SK-N-SH (cell line): Measurements from ENCODE around the gene COL3A1. TPM values are rescaled to one million over a fixed set of nuclear protein-coding genes. Genes with fewer than 3 reads are reported as not detected.

Experiments used
- CTCF ChIA-PET: fragments of 300-600, 350-600 bp; formaldehyde crosslinking; extraction: SDS; loops from one replicate; lab custom pipeline; 2021; lab: Yijun Ruan, JAX
- POLR2A ChIA-PET: fragments of 350-600 bp; sonication (Branson Sonifier 250); formaldehyde crosslinking; extraction: SDS; loops from one replicate; lab custom pipeline; 2020; ENCODE audit warnings: antibody characterized with exemption, inconsistent platforms; lab: Yijun Ruan, JAX
- DNase-seq: peaks from one replicate; pipeline ENCODE4 v3.0.0; 2012
- H2AFZ ChIP-seq: fragments of 200-600 bp; sonication (generic); 2 replicates; pipeline ENCODE4 v1.8.1; 2016; ENCODE audit warnings: antibody characterized with exemption, mild to moderate bottlenecking, low read depth
- H3F3A ChIP-seq: fragments of 200-600 bp; sonication (generic); replicated peaks from 2 replicates; pipeline ENCODE3; 2016; ENCODE audit warnings: antibody characterized with exemption, mild to moderate bottlenecking; ENCODE audit not compliant: insufficient read depth
- H3K27ac ChIP-seq, 2 experiments: fragments of 200-500 bp in 1 of 2; fragments of 200-600 bp in 1 of 2; sonication (Bioruptor generic) in 1 of 2; sonication (generic), shearing (Covaris generic) in 1 of 2; 2 replicates each; pipeline versions ENCODE4 v1.5.1 to v1.6.1; 2014 to 2016; ENCODE audit warnings: low read depth in 2 of 2, inconsistent platforms in 1 of 2, low read length in 1 of 2, mild to moderate bottlenecking in 1 of 2, mixed read lengths in 1 of 2
- H3K27me3 ChIP-seq: fragments of 200-600 bp; sonication (generic), shearing (Covaris generic); 2 replicates; pipeline ENCODE4 v1.6.1; 2016; ENCODE audit warnings: mixed run types; ENCODE audit not compliant: insufficient read depth
- H3K36me3 ChIP-seq, 2 experiments: fragments of 200-500 bp in 1 of 2; fragments of 200-600 bp in 1 of 2; sonication (Bioruptor generic) in 1 of 2; sonication (generic) in 1 of 2; replicated peaks in 1 of 2; 2 replicates each; pipeline versions ENCODE3 to v1.5.1; 2014 to 2016; ENCODE audit warnings: low read length in 1 of 2, mild to moderate bottlenecking in 1 of 2; ENCODE audit not compliant: insufficient read depth in 2 of 2, control insufficient read depth in 1 of 2
- H3K4me1 ChIP-seq, 2 experiments: fragments of 200-500 bp in 1 of 2; fragments of 200-600 bp in 1 of 2; sonication (Bioruptor generic) in 1 of 2; sonication (generic), shearing (Covaris generic) in 1 of 2; 2 replicates each; pipeline versions ENCODE4 v1.5.1 to v1.6.1; 2014 to 2016; ENCODE audit warnings: low read depth in 1 of 2, low read length in 1 of 2, mixed run types in 1 of 2; ENCODE audit not compliant: insufficient read depth in 2 of 2, control insufficient read depth in 1 of 2
- H3K4me2 ChIP-seq: fragments of 200-600 bp; sonication (generic), shearing (Covaris generic); 2 replicates; pipeline ENCODE4 v1.6.1; 2017; ENCODE audit warnings: mixed run types
- H3K4me3 ChIP-seq, 2 experiments: fragments of 200-500 bp in 1 of 2; fragments of 200-600 bp in 1 of 2; sonication (Bioruptor generic) in 1 of 2; sonication (generic), shearing (Covaris generic) in 1 of 2; 2 replicates each; pipeline versions ENCODE4 v1.5.1 to v1.8.1; 2014 to 2016; ENCODE audit warnings: low read depth in 2 of 2, inconsistent platforms in 1 of 2, low read length in 1 of 2, mild to moderate bottlenecking in 1 of 2, mixed read lengths in 1 of 2, moderate library complexity in 1 of 2
- H3K79me2 ChIP-seq: fragments of 200-600 bp; sonication (generic); 2 replicates; pipeline ENCODE4 v1.8.1; 2017; ENCODE audit warnings: mild to moderate bottlenecking; ENCODE audit not compliant: insufficient read depth
- H3K9ac ChIP-seq: fragments of 200-600 bp; sonication (generic); 2 replicates; pipeline ENCODE4 v1.6.1; 2017; ENCODE audit warnings: mixed run types
- H3K9me2 ChIP-seq: fragments of 200-600 bp; sonication (generic); 2 replicates; pipeline ENCODE4 v1.6.1; 2017; ENCODE audit warnings: mixed run types
- H3K9me3 ChIP-seq: fragments of 200-600 bp; sonication (generic); 2 replicates; pipeline ENCODE4 v1.6.1; 2017; ENCODE audit warnings: mixed run types, mild to moderate bottlenecking, moderate library complexity
- H4K20me1 ChIP-seq: fragments of 200-600 bp; sonication (generic); 2 replicates; pipeline ENCODE4 v1.6.1; 2017; ENCODE audit warnings: mild to moderate bottlenecking, mixed run types; ENCODE audit not compliant: insufficient read depth
- CHD2 ChIP-seq: fragments of 150-350 bp; IDR thresholded peaks from 2 replicates; pipeline ENCODE4 v1.6.1; 2018; ENCODE audit warnings: low read length; ENCODE audit not compliant: partially characterized antibody
- CTCF ChIP-seq: fragments of 200-600 bp; sonication (generic); IDR thresholded peaks from 2 replicates; pipeline ENCODE4 v1.6.1; 2017; ENCODE audit warnings: antibody characterized with exemption, mild to moderate bottlenecking, moderate library complexity
- ELF1 ChIP-seq: IDR thresholded peaks from 2 replicates; pipeline ENCODE4 v1.4.0; 2012
- EP300 ChIP-seq, 2 experiments: IDR thresholded peaks; 2 replicates each; pipeline versions ENCODE4 v1.4.0 to v1.6.1; 2012; ENCODE audit warnings: borderline replicate concordance in 1 of 2, low read depth in 1 of 2, low read length in 1 of 2
- EZH2phosphoT487 ChIP-seq: fragments of 200-600 bp; sonication (generic); IDR thresholded peaks from 2 replicates; pipeline ENCODE4 v1.6.1; 2017; ENCODE audit warnings: low read depth, mixed run types, mild to moderate bottlenecking, antibody characterized with exemption, moderate library complexity, borderline replicate concordance
- FOXJ3 ChIP-seq: sonication (generic); formaldehyde crosslinking; IDR thresholded peaks from 2 replicates; pipeline ENCODE4 v1.5.1; 2020; ENCODE audit warnings: mild to moderate bottlenecking, missing genetic modification reagents
- FOXM1 ChIP-seq: IDR thresholded peaks from 2 replicates; pipeline ENCODE4 v1.4.0; 2012; ENCODE audit warnings: low read depth, mild to moderate bottlenecking
- GABPA ChIP-seq: IDR thresholded peaks from 2 replicates; pipeline ENCODE4 v1.4.0; 2012; ENCODE audit warnings: low read depth, mild to moderate bottlenecking
- GATA2 ChIP-seq: sonication (generic); formaldehyde crosslinking; IDR thresholded peaks from 2 replicates; pipeline ENCODE4 v1.5.0; 2020; ENCODE audit warnings: mild to moderate bottlenecking, missing genetic modification reagents
- JUND ChIP-seq: IDR thresholded peaks from 2 replicates; pipeline ENCODE4 v1.4.0; 2012
- MAX ChIP-seq: IDR thresholded peaks from 2 replicates; pipeline ENCODE4 v1.4.0; 2012; ENCODE audit warnings: low read depth
- MEF2A ChIP-seq: IDR thresholded peaks from 2 replicates; pipeline ENCODE4 v1.4.0; 2012; ENCODE audit warnings: low read depth, borderline replicate concordance
- MXI1 ChIP-seq: IDR thresholded peaks from 2 replicates; pipeline ENCODE4 v1.6.1; 2012; ENCODE audit warnings: mild to moderate bottlenecking, low read depth, low read length, improper control_type of control experiment
- NFIC ChIP-seq: IDR thresholded peaks from 2 replicates; pipeline ENCODE4 v1.4.0; 2012; ENCODE audit warnings: borderline replicate concordance
- NRF1 ChIP-seq: IDR thresholded peaks from 2 replicates; pipeline ENCODE4 v1.6.1; 2012; ENCODE audit warnings: low read depth, mild to moderate bottlenecking, low read length
- PBX3 ChIP-seq: IDR thresholded peaks from 2 replicates; pipeline ENCODE4; 2012
- POLR2AphosphoS5 ChIP-seq: IDR thresholded peaks from 2 replicates; pipeline ENCODE4 v1.6.1; 2012; ENCODE audit warnings: low read depth, low read length
- RCOR1 ChIP-seq: fragments of 150-350 bp; IDR thresholded peaks from 2 replicates; pipeline ENCODE4 v1.6.1; 2017; ENCODE audit warnings: antibody characterized with exemption, low read length
- RFX5 ChIP-seq: IDR thresholded peaks from 2 replicates; pipeline ENCODE4 v1.6.1; 2012; ENCODE audit warnings: mild to moderate bottlenecking, improper control_type of control experiment, low read length
- RXRA ChIP-seq: IDR thresholded peaks from 2 replicates; pipeline ENCODE4 v1.4.0; 2012; ENCODE audit warnings: low read depth, mild to moderate bottlenecking, borderline replicate concordance
- SMC3 ChIP-seq: IDR thresholded peaks from 2 replicates; pipeline ENCODE4 v1.6.1; 2012; ENCODE audit warnings: low read depth, low read length, improper control_type of control experiment
- TAF1 ChIP-seq: IDR thresholded peaks from 2 replicates; pipeline ENCODE4 v1.6.1; 2012; ENCODE audit warnings: low read depth, mild to moderate bottlenecking, low read length, moderate library complexity, borderline replicate concordance
- TCF12 ChIP-seq: IDR thresholded peaks from 2 replicates; pipeline ENCODE4 v1.4.0; 2012
- TEAD4 ChIP-seq: IDR thresholded peaks from 2 replicates; pipeline ENCODE4 v1.4.0; 2012; ENCODE audit warnings: mild to moderate bottlenecking, borderline replicate concordance; ENCODE audit not compliant: insufficient read depth
- USF1 ChIP-seq: IDR thresholded peaks from 2 replicates; pipeline ENCODE4 v1.4.0; 2012; ENCODE audit warnings: low read depth, borderline replicate concordance
- USF2 ChIP-seq: fragments of 150-350 bp; IDR thresholded peaks from 2 replicates; pipeline ENCODE4 v1.6.1; 2017; ENCODE audit warnings: antibody characterized with exemption, low read length, low read depth, borderline replicate concordance
- WGBS: methylation state at CpG from one replicate; pipeline ENCODE4 v1.1.6; 2017; ENCODE audit warnings: low lambda C conversion rate; 5-methylcytosine and 5-hydroxymethylcytosine counted together
- polyA plus RNA-seq, 3 experiments: library from polyadenylated mRNA; depleted of rRNA; stranded (reverse); fragments of >200 nt; gene quantifications; 2 replicates each; pipeline ENCODE4 v1.2.3, GENCODE V29; 2012

COL3A1 gene
- polyA plus RNA-seq, 1 of the 3 experiments (the other 2 are of a cell fraction): 987 TPM

- POLR2A ChIA-PET: no interaction called here
- Histone ChIP-seq H3K36me3 (peaks cover 10 to 40% of the 10 kb centered on the region in 2 experiments), H3K4me1 (peaks cover 6 to 10% of the 10 kb centered on the region in 2 experiments; a peak in 3 of 4 replicates)
- TF ChIP-seq RXRA (no peak), MAX (0 out of 2 replicates have a peak, but pooled peaks have one; percentile 49), PBX3 (peak; percentile 54), CHD2 (no peak), TAF1 (no peak), NRF1 (no peak), RFX5 (no peak), JUND (peak; percentile 21; the same call in 1 of the 2 replicates), TCF12 (peak; percentile 80), CTCF (peak; percentile 74), RCOR1 (no peak), TEAD4 (no peak), EP300 (IDR thresholded peaks at IDR 0.05; ENCODE audit: borderline replicate concordance in 1 of 2, low read depth in 1 of 2, low read length in 1 of 2) (peak in 1 of 2 experiments; percentile 19; a peak in 1 of 4 replicates), GATA2 (CRISPR knock-in tag) (no peak), NFIC (peak; percentile 70), ELF1 (no peak), SMC3 (peak; percentile 40; the same call in 1 of the 2 replicates), FOXM1 (no peak), MEF2A (no peak), FOXJ3 (CRISPR knock-in tag) (no peak), USF1 (no peak), EZH2phosphoT487 (no peak), USF2 (no peak), POLR2AphosphoS5 (peak; percentile 78), GABPA (no peak), MXI1 (no peak)
Measured at GRCh38 chr2:188976545-188977268, 2.5 kb downstream of the COL3A1 start.

More at GRCh38 chr2:188976545-188977268, 2.5 kb downstream of the COL3A1 start:
- Histone ChIP-seq H3K9me3 (no peaks in the 10 kb centered on the region), H3K27ac (peak overlapping the region; percentile 99 to 100), H3K79me2 (peaks cover 82% of the 10 kb centered on the region), H3K27me3 (no peaks in the 10 kb centered on the region), H3K9ac (peak overlapping the region; percentile 96), H4K20me1 (no peaks in the 10 kb centered on the region), H3K4me2 (peak overlapping the region; percentile 85), H3K4me3 (peak overlapping the region; percentile 60 to 74; a peak in 3 of 4 replicates), H3K9me2 (no peaks in the 10 kb centered on the region), H2AFZ (no peak overlapping the region), H3F3A (peaks cover 77% of the 10 kb centered on the region)
- CTCF ChIA-PET: interaction anchor here (1.2 to 4.6 kb wide), 2 partner anchors 141 to 451 kb away, joined by 3 to 38 read pairs; no protein-coding TSS in a partner anchor
- no peak for DNase-seq
- 20% methylated on average over 8 of the region's 8 CpGs for WGBS
